NCI-H2107 (cell line): ENCODE results near the gene AGBL3.
"Not testable (repeated sequence)": the region's sequence is repeated elsewhere in the genome, so short reads cannot be mapped to it uniquely, and the experiment has no call there.

Experiments
- DNase-seq: peaks from one replicate; lab custom pipeline; 2025; lab: John Stamatoyannopoulos, UW

The AGBL3 gene

DNA sequence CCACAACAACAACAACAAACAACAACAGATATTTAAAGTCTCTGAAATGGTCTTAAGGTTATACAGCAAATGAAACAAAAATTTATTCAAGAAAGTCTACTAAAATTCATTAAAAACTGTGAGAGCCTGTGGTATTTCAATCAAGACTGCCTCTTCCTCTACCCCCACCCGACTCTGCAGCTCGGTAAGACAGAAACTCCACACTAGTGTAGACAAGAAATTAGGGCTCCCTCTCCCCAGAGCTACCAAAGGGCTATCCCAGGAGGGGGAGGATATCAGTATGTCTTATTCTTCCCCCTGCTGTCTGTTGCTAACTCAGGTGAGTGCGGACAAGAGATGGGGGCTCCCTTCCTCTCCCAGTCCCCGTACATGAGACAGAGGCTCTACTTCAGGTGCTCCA, 90.6 kb downstream of the AGBL3 start:
- no peak for DNase-seq

DNA sequence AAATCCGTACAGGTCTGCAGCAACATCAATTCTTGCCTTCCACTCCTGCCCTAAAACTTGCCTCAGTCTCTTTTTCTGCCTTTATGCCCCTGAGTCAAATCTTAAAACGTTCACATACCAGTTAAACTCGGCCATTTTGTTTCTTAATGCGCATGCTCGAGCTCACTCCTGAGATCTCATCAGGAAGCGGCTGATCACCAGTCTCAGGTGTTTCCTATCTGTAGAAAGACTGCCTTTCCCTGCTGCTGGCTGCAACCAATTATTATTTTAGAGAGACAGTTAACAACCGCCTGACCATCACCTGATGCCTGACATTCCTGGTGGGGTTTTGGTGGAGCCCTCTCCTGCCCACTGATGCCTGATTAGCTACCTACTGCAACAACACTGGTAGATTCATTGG, 91.3 kb downstream of the AGBL3 start:
- DNase-seq, result no peak

- DNase-seq, result no peak
These were observed 91.7 kb downstream of the AGBL3 start for GRCh38 chr7:135078051-135078450.

- DNase-seq, result no peak
These were observed 92.8 kb downstream of the AGBL3 start for GRCh38 chr7:135079068-135079467.

DNA sequence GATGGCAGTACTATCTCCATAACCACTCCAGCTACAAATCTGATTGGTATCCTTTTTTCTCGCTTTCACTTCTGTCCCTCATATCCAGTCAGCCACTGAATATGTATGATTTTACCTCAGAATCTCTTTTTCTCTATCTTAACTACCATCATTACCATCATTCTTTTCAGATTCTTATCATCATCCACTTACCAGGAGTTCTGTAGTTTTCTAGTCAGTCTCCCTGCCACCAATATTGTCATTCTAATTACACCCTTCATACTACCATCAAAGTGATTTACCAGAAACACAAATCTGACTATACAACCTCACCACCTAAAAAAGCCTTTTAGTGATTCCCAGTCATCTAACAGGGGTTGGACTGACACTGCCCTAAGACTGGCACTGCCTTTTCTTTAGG, 96.7 kb downstream of the AGBL3 start:
- DNase-seq, result no peak

GRCh38 chr7:135088566-135088965, 102.3 kb downstream of the AGBL3 start:
- DNase-seq, result no peak

DNA sequence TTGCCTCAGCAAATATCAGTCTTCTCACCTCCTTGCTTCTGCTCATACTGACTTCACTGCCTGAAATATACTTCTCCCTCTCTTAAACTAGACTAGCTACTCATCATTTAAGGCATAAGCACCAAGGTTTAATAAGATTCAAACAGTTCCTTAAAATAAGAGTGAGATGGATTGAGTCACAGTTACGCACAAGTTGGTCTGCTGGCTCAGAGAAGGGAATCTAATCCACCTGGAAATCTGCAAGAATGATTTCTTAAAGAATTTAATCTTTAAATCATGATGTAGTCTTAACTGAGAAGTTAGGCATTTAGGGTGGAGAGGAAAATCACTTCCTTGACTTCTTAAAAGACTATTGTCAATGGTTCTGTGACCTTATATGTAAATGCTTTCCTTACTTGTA, 105.4 kb downstream of the AGBL3 start:
- no peak for DNase-seq

GRCh38 chr7:135094472-135095237, 108.3 kb downstream of the AGBL3 start:
- DNase-seq, result no peak

DNA sequence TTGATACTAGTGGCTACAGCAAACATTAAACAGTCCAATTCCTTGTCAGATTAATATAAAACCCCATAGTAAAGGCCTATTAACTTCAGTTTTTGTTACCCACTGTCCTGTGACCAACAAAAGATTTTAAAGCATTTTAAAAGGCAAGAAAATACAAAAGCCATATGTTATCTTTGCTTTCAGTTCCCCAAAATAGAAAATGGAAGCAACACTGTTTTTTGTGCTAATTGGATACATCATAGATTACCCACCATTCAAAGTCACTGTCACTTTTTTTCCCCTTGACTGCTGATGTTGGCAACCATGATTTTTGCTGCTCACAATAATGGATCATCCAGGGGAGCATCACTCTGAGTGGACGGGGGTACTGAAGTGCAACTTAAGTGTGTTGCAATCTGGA, 109.1 kb downstream of the AGBL3 start:
- DNase-seq, result no peak

GRCh38 chr7:135098391-135098790, 112.1 kb downstream of the AGBL3 start:
- no peak for DNase-seq

DNA sequence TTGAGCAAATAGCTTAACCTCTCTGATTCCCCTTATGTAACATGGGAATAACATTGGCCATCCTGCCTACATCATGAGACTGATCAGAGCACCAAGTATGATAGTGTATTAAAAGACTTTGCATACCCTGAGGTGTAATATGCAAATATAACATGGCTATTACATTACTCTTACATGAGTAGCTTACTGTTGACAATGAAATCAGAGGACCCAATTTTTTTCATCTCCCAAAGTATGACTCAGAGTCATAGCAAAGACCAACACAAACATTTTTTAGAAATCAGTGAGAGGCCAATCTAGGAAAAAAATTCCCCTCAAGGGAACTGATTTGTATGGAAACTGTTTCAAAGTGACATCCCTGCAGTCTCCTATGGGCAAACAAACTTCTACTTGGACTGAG, 114.5 kb downstream of the AGBL3 start:
- no peak for DNase-seq

DNA sequence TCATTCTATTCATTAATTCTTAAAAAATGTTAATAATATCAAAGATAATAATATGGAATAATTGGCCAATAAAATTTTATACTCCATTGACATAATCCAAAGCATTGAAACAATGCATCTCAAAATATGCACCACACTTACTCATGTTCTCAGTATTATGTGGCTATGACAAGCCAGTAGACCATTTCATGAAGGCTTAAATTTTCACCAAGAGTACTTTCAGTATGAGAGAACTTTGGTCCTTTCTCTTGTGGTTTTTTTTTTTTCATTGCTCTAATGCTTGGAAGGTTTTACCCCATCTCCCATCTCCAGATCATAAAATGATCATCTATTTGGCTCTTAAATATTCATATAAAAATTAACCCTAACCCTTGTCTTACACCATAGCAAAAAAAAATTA, 116.1 kb downstream of the AGBL3 start:
- DNase-seq, result no peak

- DNase-seq, result no peak
These were observed 123.3 kb downstream of the AGBL3 start for GRCh38 chr7:135109562-135109961.

DNA sequence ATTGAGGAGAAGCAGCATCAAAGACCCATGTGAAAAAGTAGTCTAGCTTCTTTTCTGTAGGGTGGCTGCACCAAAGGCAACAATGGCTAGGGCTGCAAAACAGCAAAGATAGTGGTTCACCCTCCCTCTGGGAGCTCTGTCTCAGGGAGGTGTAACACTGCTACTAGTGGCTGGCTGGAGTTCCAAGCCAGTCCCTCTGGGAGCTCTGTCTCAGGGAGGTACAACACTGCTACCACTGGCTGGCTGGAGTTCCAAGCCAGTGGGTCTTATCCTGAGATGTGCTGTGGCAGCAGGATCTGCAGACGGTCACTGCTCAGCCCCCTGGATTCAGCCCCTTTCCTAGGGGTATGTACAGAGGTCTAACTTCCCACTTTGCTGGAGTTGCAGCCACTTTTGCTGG, 123.7 kb downstream of the AGBL3 start:
- no peak for DNase-seq

DNA sequence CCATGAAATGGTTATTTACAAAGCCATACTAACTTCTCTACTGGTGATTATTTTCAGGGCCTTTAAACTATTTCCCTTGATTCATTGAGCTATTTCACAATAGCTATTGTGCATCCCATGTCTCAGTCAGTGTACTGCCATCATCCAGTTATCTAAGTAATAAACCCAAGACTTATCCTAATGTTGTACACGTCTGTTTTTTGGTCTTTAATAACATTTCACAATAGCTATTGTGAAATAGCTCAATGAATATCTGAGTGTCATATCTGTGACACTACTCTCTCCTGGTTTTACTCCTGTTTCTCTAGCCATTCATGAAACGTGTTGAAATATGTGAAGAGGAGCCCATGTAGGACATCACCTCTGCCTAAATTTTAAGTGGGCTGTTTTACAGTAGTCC, 125.1 kb downstream of the AGBL3 start:
- DNase-seq, result no peak

DNA sequence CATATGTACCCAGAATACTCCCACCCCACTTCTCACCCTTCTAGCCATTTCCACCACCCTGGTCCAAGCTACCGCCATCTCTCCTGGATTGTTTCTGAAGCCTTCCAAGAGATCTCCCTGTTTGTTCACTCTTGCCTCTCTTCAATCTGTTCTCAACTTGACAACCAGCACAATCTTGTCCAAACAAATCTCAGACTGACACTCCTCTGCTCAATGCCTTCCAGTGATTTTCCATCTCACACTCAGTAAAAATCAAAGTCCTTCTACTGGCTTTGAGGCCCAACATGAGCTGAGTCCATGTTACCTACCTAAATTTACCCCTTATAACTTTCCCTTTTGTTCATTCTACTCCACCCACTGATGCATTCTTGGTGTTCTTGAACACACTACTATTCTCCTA, 128.3 kb downstream of the AGBL3 start:
- DNase-seq, result no peak

GRCh38 chr7:135117096-135117495, 130.8 kb downstream of the AGBL3 start:
- no peak for DNase-seq

DNA sequence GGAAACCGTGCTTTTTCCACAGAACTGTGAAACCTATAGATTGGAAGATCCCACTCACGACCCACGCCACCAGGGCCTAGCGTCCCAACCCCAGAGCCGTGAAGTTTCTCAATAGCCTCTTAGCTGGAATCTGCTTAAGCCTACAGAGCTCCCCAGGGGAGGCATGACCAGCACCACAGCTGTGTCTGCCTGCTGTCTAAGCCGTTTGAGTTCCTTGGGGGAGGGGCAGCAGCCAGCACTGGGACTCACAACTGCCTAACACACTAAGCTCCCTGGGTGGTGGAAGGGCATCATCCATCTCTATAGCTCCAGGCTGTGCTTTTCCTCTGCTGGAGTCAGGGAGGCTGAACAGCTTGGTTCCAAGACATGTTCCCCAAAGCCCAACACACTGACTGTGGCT, 135.6 kb downstream of the AGBL3 start:
- no peak for DNase-seq

- DNase-seq, result not testable (repeated sequence)
These were observed 138.3 kb downstream of the AGBL3 start for GRCh38 chr7:135124631-135125030.

DNA sequence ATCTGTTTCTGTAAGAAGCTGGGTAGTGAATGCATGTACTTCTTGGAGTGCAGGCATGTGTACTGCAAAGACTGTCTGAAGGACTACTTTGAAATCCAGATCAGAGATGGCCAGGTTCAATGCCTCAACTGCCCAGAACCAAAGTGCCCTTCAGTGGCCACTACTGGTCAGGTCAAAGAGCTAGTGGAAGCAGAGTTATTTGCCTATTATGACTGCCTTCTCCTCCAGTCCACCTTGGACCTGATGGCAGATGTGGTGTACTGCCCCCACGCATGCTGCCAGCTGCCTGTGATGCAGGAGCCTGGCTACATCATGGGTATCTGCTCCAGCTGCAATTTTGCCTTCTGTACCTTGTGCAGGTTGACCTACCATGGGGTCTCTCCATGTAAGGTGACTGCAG, 142.6 kb downstream of the AGBL3 start:
- DNase-seq, result no peak

GRCh38 chr7:135129579-135129978, 143.3 kb downstream of the AGBL3 start:
- no peak for DNase-seq

DNA sequence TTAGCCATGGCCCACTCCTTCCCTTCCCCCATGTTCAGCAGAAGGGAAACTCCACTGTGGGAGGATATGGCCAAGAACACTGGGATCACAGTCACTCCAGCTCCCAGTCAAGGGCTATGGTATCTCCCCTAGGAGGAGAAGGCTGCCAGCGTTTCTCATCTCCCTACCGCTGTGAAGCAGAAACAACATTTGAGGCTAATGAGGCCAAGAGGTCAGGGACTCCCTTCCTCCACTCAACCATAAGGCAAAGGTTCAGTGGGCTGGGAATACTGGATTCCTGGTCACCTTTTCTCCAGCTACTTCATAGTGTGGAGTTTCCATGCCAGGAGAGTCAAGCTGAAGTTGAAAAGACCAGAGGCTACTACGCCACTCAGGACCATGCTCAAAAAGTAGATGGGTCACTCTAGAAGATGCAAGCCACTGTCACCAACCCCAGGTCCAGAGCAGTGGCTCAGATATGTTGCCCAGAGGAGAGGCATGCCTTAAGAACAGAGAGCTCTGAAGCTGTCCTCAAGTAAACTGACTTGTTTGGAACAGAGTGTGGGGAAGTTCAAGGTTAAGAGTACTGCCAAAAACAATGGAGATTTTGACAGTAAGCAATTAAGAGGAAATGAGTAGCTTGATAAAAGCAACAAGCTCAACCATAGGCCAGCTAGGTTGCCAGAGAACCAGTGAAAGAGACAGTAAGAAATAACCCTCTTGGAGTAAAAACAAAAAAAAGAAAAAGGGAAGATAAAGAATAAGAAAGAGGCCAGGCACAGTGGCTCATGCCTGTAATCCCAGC, 157.8 kb downstream of the AGBL3 start:
- DNase-seq, result no peak

- no peak for DNase-seq
These were observed 161.1 kb downstream of the AGBL3 start for GRCh38 chr7:135147341-135147898.
